Peyer's patch (tissue), 4 donors: ENCODE data around the gene OR14C36.

Source experiments
- CTCF ChIP-seq, 6 experiments: fragments of 450-650 bp in 4 of 6; fragments of 200-600 bp in 2 of 6; sonication (generic) in 1 of 6; IDR thresholded peaks; one replicate each; pipeline ENCODE4 v1.5.1; 2017 to 2019; ENCODE audit warnings: antibody characterized with exemption in 6 of 6, mild to moderate bottlenecking in 3 of 6, moderate library complexity in 1 of 6
- POLR2A ChIP-seq, 2 donors: fragments of 450-650 bp; IDR thresholded peaks; one replicate each; pipeline ENCODE4 v1.5.1; 2017; ENCODE audit warnings: antibody characterized with exemption in 2 of 2, mild to moderate bottlenecking in 2 of 2, moderate library complexity in 2 of 2

GRCh38 chr1:248306103-248306502 is 42.5 kb upstream of the OR14C36 start:
- TF ChIP-seq CTCF (IDR thresholded peaks at IDR 0.05) (no peak), POLR2A (IDR thresholded peaks at IDR 0.05) (no peak)
